Mucosa of stomach (tissue), 1 donor: Measurements from ENCODE around the gene ABCG1.

Experiments used
- H3K27me3 ChIP-seq: one replicate; pipeline ENCODE4 v1.7.0; 2013; ENCODE audit warnings: mild to moderate bottlenecking, low read length; ENCODE audit not compliant: control insufficient read depth, insufficient read depth
- H3K36me3 ChIP-seq: one replicate; pipeline ENCODE4 v1.7.0; 2013; ENCODE audit warnings: low read length; ENCODE audit not compliant: control insufficient read depth, insufficient read depth
- H3K4me1 ChIP-seq: one replicate; pipeline ENCODE4 v1.7.0; 2013; ENCODE audit warnings: mild to moderate bottlenecking, low read length; ENCODE audit not compliant: control insufficient read depth, insufficient read depth
- H3K4me3 ChIP-seq: one replicate; pipeline ENCODE4 v1.7.0; 2013; ENCODE audit warnings: low read length
- H3K9ac ChIP-seq: one replicate; pipeline ENCODE4 v1.7.0; 2013; ENCODE audit warnings: mild to moderate bottlenecking, low read length, moderate library complexity
- H3K9me3 ChIP-seq: one replicate; pipeline ENCODE4 v1.7.0; 2013; ENCODE audit warnings: mild to moderate bottlenecking, low read length, moderate library complexity; ENCODE audit not compliant: control insufficient read depth
- donor health status: Pancreatic carcinoma.

Gene ABCG1

GRCh38 chr21:42208801-42209490 is 10.0 kb upstream of the ABCG1 start:
- no peaks in the 10 kb centered on the region for H3K27me3 ChIP-seq
- H3K4me3 ChIP-seq = no peak overlapping the region
- no peak overlapping the region for H3K9ac ChIP-seq
- H3K36me3 ChIP-seq = no peaks in the 10 kb centered on the region
- no peaks in the 10 kb centered on the region for H3K9me3 ChIP-seq
- no peaks in the 10 kb centered on the region for H3K4me1 ChIP-seq

DNA sequence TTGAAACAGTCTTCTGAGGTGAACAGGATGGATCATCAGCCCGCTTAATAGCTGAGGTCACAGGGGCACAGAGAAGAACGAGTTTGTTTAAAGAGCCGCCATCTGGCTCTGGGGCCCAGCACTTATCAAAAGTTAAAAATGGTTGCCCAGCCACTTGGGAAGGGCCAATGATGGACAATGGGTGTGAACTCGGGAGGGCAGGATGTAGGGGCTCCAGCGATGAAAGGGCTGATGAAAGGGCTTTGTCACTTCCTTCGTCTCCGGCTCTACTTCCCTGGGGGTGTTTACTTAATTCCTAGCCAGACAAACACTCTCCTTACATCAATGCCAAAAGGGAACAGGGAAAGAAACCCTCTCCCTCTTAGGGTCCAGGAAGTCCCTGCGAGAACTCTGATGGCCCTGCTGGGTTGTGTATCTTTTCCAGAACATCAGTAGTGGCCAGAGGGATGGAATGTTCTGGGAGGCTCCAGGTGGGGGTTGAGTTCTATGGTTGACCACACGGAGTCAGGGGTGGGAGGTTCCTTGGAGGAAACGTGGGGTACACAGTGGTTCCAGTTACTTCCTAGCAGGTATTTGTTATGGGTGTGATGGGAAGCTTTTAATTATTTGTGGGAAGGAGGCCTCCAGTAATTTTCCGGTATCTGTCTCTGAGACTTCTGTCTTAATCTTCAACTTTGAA is 9.0 kb upstream of the ABCG1 start:
- no peaks in the 10 kb centered on the region for H3K9me3 ChIP-seq
- H3K27me3 ChIP-seq = no peaks in the 10 kb centered on the region
- no peaks in the 10 kb centered on the region for H3K36me3 ChIP-seq
- H3K4me1 ChIP-seq = no peaks in the 10 kb centered on the region
- H3K9ac ChIP-seq = no peak overlapping the region
- H3K4me3 ChIP-seq = no peak overlapping the region

DNA sequence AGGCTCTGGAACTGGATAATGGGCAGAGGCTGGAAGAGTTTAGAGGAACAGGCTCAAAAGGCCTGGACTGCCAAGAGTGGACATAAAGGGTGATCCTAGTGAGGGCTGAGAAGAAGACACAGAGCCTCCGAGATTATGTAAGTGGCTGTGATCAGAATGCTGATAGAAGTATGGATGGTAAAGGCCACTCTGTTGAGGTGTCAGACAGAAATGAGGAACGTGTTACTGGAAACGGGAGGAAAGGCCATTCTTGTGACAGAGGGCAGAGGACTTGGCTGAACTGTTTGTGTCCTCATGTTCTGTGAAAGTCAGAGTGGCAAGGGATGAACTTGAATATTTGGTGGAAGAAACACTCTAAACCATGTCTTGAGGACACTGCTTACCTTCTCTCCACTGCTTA is 6.7 kb upstream of the ABCG1 start:
- Histone ChIP-seq H3K27me3 (no peaks in the 10 kb centered on the region), H3K9me3 (no peaks in the 10 kb centered on the region), H3K36me3 (no peaks in the 10 kb centered on the region), H3K4me3 (no peak overlapping the region), H3K4me1 (no peaks in the 10 kb centered on the region), H3K9ac (no peak overlapping the region)

- Histone ChIP-seq H3K4me3 (no peak overlapping the region), H3K9ac (no peak overlapping the region), H3K9me3 (no peaks in the 10 kb centered on the region), H3K36me3 (no peaks in the 10 kb centered on the region), H3K4me1 (no peaks in the 10 kb centered on the region), H3K27me3 (peaks cover 4% of the 10 kb centered on the region)
These were observed 5.7 kb upstream of the ABCG1 start for GRCh38 chr21:42213082-42213774.

GRCh38 chr21:42214081-42214750 is 4.7 kb upstream of the ABCG1 start:
- H3K36me3 ChIP-seq = no peaks in the 10 kb centered on the region
- H3K27me3 ChIP-seq = peaks cover 5% of the 10 kb centered on the region
- no peak overlapping the region for H3K9ac ChIP-seq
- no peaks in the 10 kb centered on the region for H3K9me3 ChIP-seq
- no peak overlapping the region for H3K4me3 ChIP-seq
- H3K4me1 ChIP-seq = no peaks in the 10 kb centered on the region

DNA sequence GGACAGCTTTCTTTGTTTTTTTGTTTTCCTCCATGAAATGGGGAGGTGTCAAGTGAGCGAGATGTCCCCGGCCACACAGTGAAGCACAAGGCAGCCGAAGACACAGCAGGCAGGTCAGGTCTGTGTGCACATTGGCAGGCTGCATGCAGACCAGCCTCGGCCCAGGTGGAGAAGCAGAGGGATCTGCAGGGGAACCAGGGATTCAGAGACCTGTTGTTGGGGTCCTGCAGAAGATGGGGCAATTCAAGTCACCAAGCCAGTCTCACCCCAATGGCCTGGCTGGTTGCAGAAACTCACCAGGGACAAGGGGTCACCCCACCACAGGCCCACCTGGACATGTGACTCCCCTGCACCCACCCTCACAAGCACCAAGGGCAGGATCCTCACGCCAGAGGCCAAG is 4.0 kb upstream of the ABCG1 start:
- no peaks in the 10 kb centered on the region for H3K36me3 ChIP-seq
- peaks cover 5% of the 10 kb centered on the region for H3K27me3 ChIP-seq

GRCh38 chr21:42215942-42216725 is 2.8 kb upstream of the ABCG1 start:
- Histone ChIP-seq H3K27me3 (peaks cover 5% of the 10 kb centered on the region), H3K4me3 (no peak overlapping the region), H3K9ac (no peak overlapping the region), H3K36me3 (no peaks in the 10 kb centered on the region), H3K4me1 (peaks cover 5% of the 10 kb centered on the region), H3K9me3 (no peaks in the 10 kb centered on the region)

More for the DNA sequence above, 4.0 kb upstream of the ABCG1 start:
- Histone ChIP-seq H3K9ac (no peak overlapping the region), H3K4me1 (no peaks in the 10 kb centered on the region), H3K4me3 (no peak overlapping the region), H3K9me3 (no peaks in the 10 kb centered on the region)

GRCh38 chr21:42216726-42217572 is 2.0 kb upstream of the ABCG1 start:
- Histone ChIP-seq H3K9me3 (no peaks in the 10 kb centered on the region), H3K36me3 (no peaks in the 10 kb centered on the region), H3K4me1 (peaks cover 10% of the 10 kb centered on the region), H3K27me3 (peaks cover 5% of the 10 kb centered on the region), H3K9ac (no peak overlapping the region), H3K4me3 (no peak overlapping the region)

DNA sequence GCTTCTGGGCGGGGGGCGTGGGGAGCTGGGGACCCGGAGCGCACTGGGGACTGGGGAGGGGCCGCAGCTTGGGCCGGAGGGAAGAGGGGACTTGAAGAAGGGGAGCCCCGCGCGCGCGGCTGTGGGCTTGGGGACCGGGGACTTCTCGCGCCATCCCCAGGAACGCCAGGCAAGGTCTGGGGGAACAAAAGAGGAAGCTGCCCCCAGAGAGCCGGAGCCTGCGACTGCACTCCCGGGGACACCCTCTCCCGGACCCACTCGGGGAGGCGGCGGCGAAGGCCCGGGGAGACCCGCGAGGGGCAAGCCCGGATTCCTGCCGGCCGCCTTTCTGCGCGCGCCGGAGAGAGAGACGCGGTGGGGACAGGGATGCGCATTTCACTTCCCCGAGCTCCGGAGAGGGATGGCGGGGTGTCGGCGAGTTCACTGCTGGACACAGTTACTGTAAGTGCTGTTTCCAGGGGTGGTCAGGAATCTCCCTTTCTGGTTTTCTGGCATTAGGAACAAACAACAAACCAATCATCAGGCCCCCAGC is 732 bp downstream of the ABCG1 start:
- Histone ChIP-seq H3K4me1 (peaks cover 10% of the 10 kb centered on the region), H3K36me3 (no peaks in the 10 kb centered on the region), H3K4me3 (peak overlapping the region; percentile 18), H3K27me3 (peaks cover 5% of the 10 kb centered on the region), H3K9me3 (no peaks in the 10 kb centered on the region), H3K9ac (peak overlapping the region; percentile 77)

GRCh38 chr21:42220138-42220701 is 1.3 kb downstream of the ABCG1 start:
- Histone ChIP-seq H3K27me3 (peaks cover 5% of the 10 kb centered on the region), H3K4me3 (peak overlapping the region; percentile 18), H3K9me3 (no peaks in the 10 kb centered on the region), H3K9ac (peak overlapping the region; percentile 77), H3K4me1 (peaks cover 10% of the 10 kb centered on the region), H3K36me3 (no peaks in the 10 kb centered on the region)
